Fibroblast of lung (primary cell): ENCODE results near the gene ANXA6.

Source experiments
- EZH2 ChIP-seq: IDR thresholded peaks from 2 replicates; pipeline ENCODE4 v1.5.1; 2012; ENCODE audit warnings: low read length, control low read depth, mild to moderate bottlenecking; ENCODE audit errors: missing control alignments
- TF ChIP-seq, protein P1 (sequence below), 2 donors: IDR thresholded peaks in 1 of 2; conservative IDR thresholded peaks in 1 of 2; 1 replicate in 1 of 2; 2 replicates in 1 of 2; pipeline ENCODE4 v1.5.1; 2011 to 2012; ENCODE audit warnings: low read length in 2 of 2, control low read depth in 1 of 2, inconsistent platforms in 1 of 2, low read depth in 1 of 2, mild to moderate bottlenecking in 1 of 2

DNA sequence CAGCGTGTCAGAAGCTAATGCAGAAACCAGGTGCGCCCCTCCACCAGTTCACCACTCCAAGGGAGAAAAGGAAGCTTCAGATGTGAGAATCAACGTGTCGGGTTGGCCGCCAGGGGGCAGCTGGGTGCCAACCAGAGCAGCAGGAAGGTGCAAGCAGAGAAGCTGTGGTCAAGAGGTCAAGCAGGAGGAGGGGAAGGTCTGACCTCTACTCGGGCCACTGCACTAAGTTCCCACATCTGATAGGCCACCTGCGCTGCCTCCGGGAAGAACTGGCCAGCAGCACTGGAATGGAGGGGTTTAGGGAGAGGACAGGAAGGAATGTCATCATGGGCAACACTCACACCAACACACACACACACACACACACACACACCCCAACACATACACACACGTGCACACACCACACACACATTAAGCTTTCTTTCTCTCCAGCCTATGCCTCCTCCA lies 31.4 kb downstream of the ANXA6 start:
- TF ChIP-seq, protein P1, sequence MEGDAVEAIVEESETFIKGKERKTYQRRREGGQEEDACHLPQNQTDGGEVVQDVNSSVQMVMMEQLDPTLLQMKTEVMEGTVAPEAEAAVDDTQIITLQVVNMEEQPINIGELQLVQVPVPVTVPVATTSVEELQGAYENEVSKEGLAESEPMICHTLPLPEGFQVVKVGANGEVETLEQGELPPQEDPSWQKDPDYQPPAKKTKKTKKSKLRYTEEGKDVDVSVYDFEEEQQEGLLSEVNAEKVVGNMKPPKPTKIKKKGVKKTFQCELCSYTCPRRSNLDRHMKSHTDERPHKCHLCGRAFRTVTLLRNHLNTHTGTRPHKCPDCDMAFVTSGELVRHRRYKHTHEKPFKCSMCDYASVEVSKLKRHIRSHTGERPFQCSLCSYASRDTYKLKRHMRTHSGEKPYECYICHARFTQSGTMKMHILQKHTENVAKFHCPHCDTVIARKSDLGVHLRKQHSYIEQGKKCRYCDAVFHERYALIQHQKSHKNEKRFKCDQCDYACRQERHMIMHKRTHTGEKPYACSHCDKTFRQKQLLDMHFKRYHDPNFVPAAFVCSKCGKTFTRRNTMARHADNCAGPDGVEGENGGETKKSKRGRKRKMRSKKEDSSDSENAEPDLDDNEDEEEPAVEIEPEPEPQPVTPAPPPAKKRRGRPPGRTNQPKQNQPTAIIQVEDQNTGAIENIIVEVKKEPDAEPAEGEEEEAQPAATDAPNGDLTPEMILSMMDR (conservative IDR thresholded peaks at IDR 0.05 in 1 of 2, IDR thresholded peaks at IDR 0.05 in 1 of 2; ENCODE audit: low read depth in 1 of 2, low read length in 2 of 2): peak; percentile 59 to 81
- TF ChIP-seq EZH2: no peak
